ENCODE data around the gene PRSS37. TPM values are rescaled to one million over a fixed set of nuclear protein-coding genes. Genes with fewer than 3 reads are reported as not detected.

PRSS37 gene
- total RNA-seq, 1 donor from 2014 or later = not detected

GRCh38 chr7:141876371-141876770 lies 35.1 kb upstream of the PRSS37 start:
- DNase-seq (ENCODE audit: low spot score) = no peak
- no peaks in the 10 kb centered on the region for H3K36me3 Mint-ChIP-seq (ENCODE audit: low read depth)
- no peaks in the 10 kb centered on the region for H3K27me3 Mint-ChIP-seq (ENCODE audit: low read depth)
- TF ChIP-seq CTCF (IDR thresholded peaks at IDR 0.05) = no peak
- H3K9me3 Mint-ChIP-seq (ENCODE audit: low read depth) = peaks cover 11% of the 10 kb centered on the region
- no peak overlapping the region for H3K27ac Mint-ChIP-seq (ENCODE audit: unreplicated experiment)
- H3K4me3 Mint-ChIP-seq (ENCODE audit: unreplicated experiment) = no peak overlapping the region
- no peaks in the 10 kb centered on the region for H3K4me1 Mint-ChIP-seq (ENCODE audit: low read depth)

GRCh38 chr7:141875453-141875852 lies 34.2 kb upstream of the PRSS37 start:
- TF ChIP-seq CTCF (IDR thresholded peaks at IDR 0.05) = no peak
- no peak overlapping the region for H3K4me3 Mint-ChIP-seq (ENCODE audit: unreplicated experiment)
- DNase-seq (ENCODE audit: low spot score) = no peak
- H3K27me3 Mint-ChIP-seq (ENCODE audit: low read depth) = no peaks in the 10 kb centered on the region
- H3K36me3 Mint-ChIP-seq (ENCODE audit: low read depth) = no peaks in the 10 kb centered on the region
- H3K4me1 Mint-ChIP-seq (ENCODE audit: low read depth) = no peaks in the 10 kb centered on the region
- peaks cover 17% of the 10 kb centered on the region for H3K9me3 Mint-ChIP-seq (ENCODE audit: low read depth)
- H3K27ac Mint-ChIP-seq (ENCODE audit: unreplicated experiment) = no peak overlapping the region

GRCh38 chr7:141874787-141875186 lies 33.5 kb upstream of the PRSS37 start:
- Mint-ChIP-seq H3K4me1 (ENCODE audit: low read depth) (no peaks in the 10 kb centered on the region), H3K36me3 (ENCODE audit: low read depth) (no peaks in the 10 kb centered on the region), H3K27ac (ENCODE audit: unreplicated experiment) (no peak overlapping the region), H3K4me3 (ENCODE audit: unreplicated experiment) (no peak overlapping the region), H3K27me3 (ENCODE audit: low read depth) (no peaks in the 10 kb centered on the region), H3K9me3 (ENCODE audit: low read depth) (peaks cover 23% of the 10 kb centered on the region)
- DNase-seq (ENCODE audit: low spot score) = no peak
- no peak for TF ChIP-seq CTCF (IDR thresholded peaks at IDR 0.05)

DNA sequence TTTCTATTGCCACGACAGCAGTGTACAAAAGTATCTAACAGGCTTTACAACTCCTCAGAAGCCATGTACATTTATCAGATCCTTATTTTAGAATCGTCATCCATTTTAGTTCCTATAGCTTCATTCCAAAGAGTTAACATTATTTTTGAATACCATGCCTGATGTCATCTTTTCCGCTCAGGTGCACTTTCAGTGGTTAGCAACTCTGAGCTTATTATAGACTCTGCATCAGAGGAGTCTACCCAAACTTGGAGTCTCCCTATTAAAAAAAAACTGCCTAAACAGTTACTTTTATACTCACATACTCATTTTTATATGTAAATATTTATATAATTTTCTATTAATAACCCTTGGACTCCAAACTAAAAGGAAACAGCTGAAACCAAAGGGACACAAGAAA lies 31.6 kb upstream of the PRSS37 start:
- no peak for DNase-seq (ENCODE audit: low spot score)
- no peak for TF ChIP-seq CTCF (IDR thresholded peaks at IDR 0.05)
- no peak overlapping the region for H3K4me3 Mint-ChIP-seq (ENCODE audit: unreplicated experiment)

DNA sequence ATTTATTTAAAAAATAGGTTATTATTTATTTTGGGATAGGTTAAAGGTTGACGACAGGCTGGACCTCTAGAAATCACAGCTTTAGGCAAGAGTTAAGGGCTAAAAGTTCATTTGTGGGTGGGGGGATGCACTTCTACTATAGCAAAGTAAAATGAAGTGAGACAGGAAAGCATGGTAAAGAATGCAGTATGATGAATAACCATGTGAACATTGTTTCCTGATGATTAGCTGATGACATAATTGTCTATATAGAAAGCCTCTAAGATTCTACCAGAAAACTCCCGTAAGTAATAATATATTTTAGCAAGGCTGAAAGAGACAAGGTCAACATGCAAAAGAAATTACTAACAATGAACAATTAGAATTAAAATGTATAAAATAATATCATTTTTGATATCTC lies 25.7 kb upstream of the PRSS37 start:
- H3K9me3 Mint-ChIP-seq (ENCODE audit: low read depth) = peaks cover 17% of the 10 kb centered on the region

More for the DNA sequence above, 31.6 kb upstream of the PRSS37 start:
- Mint-ChIP-seq H3K27ac (ENCODE audit: unreplicated experiment) (no peak overlapping the region), H3K9me3 (ENCODE audit: low read depth) (peaks cover 14% of the 10 kb centered on the region), H3K27me3 (ENCODE audit: low read depth) (no peaks in the 10 kb centered on the region), H3K4me1 (ENCODE audit: low read depth) (no peaks in the 10 kb centered on the region), H3K36me3 (ENCODE audit: low read depth) (no peaks in the 10 kb centered on the region)

More for the DNA sequence above, 25.7 kb upstream of the PRSS37 start:
- Mint-ChIP-seq H3K27ac (ENCODE audit: unreplicated experiment) (no peak overlapping the region), H3K4me3 (ENCODE audit: unreplicated experiment) (no peak overlapping the region), H3K36me3 (ENCODE audit: low read depth) (no peaks in the 10 kb centered on the region), H3K27me3 (ENCODE audit: low read depth) (no peaks in the 10 kb centered on the region), H3K4me1 (ENCODE audit: low read depth) (no peaks in the 10 kb centered on the region)
- DNase-seq (ENCODE audit: low spot score) = no peak
- TF ChIP-seq CTCF (IDR thresholded peaks at IDR 0.05) = no peak

All from chondrocyte (in vitro differentiated cells).